T-helper 1 cell treated with Interleukin-12 subunit alpha and Interleukin-12 subunit beta and Interleukin-4 antibody, amounts not matched to agents 30 ng/mL and 1 ng/mL, for 36 hours (primary cell): ENCODE measurements around the gene MRM2. TPM values are rescaled to one million over a fixed set of nuclear protein-coding genes. Genes with fewer than 3 reads are reported as not detected.

Source experiments
- intact Hi-C: fragments of 100-400 bp; cut with micrococcal nuclease; formaldehyde crosslinking; loops from one replicate; pipeline ENCODE4 v1.15.1; 2024
- total RNA-seq: library from RNA; stranded (reverse); gene quantifications from 2 replicates; pipeline ENCODE4 v1.2.3, GENCODE V29; 2022

Gene MRM2
- total RNA-seq, 1 donor from 2014 or later: 33.9 TPM

DNA sequence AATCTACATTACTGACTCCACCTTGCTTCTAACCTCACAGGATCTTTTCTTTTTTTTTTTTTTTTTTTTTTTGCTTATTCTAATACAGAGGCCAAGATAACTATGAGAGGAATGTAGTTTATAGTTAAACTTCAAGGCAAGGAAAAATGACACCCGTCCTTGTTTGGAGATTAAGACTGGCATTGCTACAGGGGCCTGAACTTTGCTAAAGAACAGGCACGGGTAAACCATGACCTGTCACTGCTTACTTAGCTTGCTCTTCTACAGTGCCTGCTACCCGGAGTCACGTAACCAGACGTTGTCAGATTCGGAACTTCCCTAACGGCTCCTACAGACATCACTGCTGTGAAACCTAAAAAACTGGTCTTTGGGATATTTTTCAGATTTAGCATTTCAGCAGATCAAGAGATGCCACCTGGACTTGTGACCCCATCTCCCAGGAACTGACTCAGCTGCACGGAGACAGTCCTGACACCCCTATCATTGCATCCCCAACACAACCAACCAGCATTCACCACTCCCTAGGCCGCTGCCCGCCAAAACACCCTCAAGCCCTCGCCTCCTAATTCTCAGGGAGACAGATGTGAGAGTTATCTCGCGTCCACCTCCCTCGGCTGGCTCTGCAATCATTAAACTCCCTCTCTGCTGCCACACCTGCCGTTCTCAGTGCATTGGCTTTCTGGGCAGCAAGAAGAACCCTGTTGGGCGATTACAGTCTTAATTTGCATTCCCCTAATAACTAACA, 36.8 kb downstream of the MRM2 start:
- intact Hi-C loops: no loop called here

DNA sequence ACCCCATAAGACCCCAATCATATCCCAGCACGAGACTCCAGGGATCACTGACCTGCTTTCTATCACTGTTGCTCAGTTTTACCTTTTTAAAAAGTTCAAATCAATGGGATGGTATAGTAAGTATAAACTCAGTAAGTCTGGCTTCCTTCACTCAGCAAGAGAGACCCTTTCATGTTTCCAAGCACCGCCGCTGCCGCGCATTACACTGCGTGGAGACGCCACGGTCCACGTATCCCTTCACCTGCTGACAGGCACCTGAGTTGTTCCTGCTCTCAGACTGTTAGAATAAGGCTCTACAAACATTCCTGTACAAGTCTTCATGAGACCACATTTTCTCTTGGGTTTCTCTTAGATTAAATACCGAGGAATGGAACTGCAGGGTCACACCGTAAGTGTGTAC, 37.6 kb downstream of the MRM2 start:
- intact Hi-C loops: no loop called here

DNA sequence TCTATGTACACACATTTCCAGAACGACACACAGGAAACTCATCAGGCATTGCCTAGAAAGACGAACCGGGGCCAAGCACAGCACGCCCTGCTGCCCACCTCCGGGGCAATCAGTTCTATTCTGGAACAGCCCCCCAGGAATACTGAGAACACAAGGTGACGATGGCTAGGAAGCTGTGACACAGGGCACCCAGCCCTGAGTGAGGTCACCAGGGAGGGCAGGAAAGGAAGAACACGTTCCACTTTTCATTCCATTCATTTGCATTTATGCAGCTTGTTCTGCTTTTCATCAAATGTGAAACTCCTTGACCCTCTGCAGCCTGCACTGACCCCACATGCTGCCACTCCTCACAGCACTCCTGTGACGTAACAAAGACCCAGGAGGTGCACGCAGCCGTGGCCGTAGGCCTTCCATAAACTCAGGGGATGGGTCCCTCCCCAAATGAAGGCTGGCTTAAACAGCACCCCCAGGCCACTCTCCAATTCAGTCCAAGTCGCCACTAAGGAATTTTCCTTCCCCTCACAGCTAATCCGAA, 38.2 kb downstream of the MRM2 start:
- intact Hi-C loops: no loop called here

DNA sequence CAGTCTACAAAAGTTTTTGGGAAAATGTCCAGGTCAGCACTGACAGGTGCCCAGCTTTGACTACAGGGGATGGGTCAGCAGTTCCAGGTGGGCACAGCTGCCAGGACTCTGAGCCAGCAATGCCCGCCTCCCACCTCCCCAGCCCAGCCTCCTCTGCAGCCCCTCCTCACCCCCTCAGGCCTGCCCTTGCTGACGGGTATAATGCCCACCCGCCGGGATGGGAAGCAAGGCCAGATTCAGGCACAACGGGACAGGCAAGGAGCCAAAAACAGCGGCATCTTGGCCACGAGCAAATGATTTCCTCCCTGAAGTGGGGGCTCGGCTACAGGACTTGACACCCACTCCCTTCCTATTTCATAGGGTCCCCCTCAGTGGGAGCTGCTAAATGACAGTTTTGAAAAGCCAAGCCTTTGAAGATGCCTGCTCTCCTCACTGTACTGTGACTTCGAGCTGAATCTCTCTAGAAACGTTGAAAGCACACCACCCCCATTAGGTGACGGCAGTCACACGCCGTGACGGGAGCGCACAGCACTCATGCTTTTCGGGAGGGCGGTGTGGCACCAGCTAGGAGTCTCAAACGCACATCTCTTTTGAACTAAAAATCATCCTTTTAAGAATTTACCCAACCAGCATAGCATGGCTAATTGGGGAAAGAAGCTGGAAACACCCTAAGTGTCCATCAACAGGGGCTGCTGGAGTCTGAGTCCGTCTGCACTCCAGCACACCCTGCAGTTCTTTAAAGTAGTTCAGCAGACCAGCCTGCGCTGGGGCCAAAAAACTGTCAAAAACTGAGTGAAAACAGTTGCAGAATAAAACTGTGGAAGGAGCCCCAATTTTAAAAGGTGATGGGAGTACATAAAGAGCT, 38.9 kb downstream of the MRM2 start:
- intact Hi-C loops: no loop called here

DNA sequence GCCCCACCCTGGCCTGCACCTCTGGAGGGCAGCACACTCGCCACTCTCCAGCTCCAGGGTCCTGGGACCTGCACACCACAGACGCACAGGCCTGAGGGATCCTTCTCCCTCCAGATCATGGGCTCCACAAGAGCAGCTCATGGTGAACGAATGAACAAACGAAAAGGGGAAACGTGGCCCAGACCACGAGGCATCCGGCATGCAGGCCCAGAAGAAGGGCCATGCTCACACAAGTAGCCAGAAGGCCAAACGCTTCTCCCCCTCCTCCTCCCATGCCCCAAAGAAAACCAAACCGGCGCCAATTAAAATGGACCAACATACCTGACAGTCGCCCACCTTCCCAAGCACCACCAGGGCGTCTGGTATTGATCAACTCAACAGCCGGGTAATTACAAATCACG, 39.6 kb downstream of the MRM2 start:
- intact Hi-C loops: no loop called here

DNA sequence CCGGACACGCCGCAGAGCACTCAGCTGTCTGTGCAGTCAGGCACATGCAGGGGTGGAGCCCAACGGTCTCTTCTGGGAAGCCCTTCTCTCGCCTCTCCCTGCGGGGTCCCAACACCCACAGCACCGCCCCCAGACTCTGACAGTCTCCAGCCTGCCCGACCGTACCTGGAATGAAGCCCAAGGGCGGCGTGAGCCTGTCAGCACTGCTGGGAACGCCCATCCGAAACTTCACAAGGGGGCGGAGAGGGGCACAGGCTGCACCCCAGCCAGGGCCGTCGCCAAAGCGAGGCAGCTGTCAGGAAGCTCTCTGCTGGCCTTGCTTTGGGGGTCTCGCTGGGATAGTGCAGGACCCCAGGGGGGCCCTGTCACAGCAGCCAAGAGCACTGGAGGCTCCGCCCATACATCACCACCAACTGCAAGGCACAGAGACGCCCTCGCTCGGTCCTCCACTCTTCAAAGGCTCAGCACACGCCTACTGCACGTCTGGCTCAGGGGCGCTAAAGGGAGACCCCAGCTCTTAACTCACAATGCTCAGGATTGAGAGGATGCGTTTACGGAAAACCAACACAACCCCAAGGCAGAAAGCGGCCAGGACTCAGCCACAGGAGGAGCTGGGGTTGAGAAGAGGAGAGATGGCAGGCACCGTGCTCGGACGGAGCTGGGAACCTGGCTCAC, 40.2 kb downstream of the MRM2 start:
- intact Hi-C loops: no loop called here

DNA sequence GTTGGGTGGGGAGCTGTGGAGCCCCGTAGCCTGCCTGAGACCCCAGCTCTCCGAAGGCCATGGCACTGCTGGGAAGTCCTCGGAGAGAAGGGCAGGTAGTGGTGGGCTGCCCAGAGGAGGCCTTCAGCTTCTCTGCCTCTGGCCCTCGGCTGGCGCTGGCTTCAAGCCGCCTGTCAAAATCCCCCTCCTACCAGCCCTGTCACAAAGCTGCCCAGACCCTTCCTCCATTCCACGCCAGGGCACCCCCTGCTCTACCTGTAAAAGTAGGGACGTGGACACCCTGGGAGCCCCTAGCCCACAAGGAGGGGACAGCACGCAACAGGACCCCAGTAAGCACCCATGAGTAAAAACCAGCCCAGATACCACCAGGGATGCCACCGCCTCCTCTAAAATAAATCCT, 40.9 kb downstream of the MRM2 start:
- intact Hi-C loops: no loop called here

DNA sequence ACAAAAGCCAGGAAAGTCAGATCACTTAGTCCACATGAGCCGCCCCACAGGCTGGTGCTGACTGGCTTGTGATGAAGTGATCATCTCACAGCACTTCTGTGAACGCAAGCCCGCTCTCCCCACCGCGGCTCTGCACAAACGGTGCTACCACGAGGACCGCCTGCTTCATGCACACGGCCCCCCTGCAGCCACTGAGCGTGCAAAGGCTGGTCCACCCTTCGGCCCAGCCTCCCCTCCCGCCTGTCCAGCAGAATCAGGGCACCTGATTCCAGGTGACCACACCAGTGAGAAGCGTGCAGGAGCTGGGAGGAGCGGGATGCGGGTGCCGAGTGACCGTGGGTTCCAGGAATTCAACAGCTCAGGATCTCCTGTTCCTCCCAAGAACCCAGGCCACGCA, 41.4 kb downstream of the MRM2 start:
- intact Hi-C loops: no loop called here

DNA sequence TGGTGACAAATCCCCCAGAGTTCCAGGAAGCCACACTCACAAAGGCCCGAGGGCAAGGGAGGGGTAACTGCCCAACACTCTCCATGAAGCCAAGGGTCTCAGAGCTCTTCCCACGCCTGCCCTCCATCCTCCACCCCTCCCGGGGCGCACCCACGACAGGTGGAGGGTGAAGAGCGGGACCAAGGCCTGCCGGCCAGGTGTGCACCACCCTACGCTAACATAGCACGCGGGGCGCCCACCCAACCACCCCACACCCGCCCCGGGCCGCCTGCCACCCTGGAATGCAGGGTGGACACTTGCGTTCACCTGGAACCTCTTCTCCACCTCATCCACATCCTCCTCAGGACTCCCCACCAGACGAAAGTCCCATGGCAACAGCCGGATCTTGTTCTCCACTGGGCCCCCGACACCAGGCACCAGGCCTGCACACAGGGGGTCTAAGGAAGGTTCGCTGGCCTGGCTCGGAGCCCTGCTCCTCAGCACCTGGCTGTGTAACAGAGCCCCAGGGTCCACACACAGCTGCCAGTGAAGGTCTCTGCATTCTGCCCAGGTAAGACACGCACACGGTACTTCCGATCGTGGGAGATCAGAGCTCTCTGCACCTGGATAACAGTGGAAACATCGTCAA, 41.9 kb downstream of the MRM2 start:
- intact Hi-C loops: no loop called here

DNA sequence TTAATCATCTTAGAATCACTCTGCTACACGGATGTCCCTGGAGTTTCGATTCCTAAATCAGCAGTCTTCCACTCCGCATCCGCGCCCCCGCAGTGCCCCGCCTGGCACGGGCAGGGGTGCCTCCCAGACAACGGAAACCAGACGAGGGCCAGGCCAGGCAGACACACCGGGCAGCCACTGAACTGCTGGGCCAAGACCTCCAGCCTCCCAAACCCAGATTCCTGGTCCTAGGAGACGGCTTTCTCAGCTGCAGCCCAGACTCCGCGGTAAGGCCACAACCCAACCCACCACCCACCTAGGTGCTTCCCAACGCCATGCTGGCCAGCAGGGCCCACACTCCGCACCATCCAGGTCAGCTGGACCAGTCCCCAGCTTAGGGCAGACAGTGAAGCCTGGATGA, 42.5 kb downstream of the MRM2 start:
- intact Hi-C loops: no loop called here

DNA sequence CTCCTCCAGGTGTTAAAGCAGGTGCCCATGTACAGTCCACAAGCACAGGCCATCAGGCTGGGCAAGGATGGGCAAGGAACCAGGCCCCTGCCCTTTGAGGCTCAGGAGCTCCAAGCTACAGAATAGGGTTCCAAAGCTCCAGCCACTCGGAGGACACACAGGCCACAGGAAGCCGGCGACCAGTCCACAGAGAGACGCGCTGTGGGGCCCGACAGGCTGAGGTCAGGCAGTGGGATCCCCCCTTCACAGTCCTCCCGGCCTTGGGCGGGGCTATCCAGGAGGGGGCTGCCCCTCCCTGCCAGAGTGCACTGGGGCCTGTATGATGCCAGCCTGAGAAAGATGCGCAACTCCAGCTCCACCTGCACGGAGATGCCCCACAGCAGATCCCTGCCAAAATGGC, 43.2 kb downstream of the MRM2 start:
- intact Hi-C loops: no loop called here

DNA sequence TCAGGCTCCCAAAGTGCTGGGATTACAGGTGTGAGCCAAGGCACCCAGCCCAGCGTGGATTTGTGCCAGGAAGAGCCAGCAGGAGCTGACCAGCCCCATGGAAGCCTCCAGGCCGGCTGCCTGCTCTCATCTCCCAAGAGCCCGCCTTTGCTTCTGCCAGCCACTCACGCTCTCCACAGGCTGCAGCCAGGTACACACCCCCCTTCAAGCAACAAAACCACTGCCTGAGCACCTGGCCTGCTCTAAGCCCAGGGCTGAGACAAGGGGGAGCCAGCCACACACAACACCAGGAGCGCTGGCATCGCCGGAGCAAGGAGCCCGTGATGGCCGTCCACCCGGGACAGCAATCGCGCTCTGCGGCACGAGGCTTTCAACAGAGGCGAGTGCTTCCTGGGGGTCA, 43.8 kb downstream of the MRM2 start:
- intact Hi-C loops: no loop called here

DNA sequence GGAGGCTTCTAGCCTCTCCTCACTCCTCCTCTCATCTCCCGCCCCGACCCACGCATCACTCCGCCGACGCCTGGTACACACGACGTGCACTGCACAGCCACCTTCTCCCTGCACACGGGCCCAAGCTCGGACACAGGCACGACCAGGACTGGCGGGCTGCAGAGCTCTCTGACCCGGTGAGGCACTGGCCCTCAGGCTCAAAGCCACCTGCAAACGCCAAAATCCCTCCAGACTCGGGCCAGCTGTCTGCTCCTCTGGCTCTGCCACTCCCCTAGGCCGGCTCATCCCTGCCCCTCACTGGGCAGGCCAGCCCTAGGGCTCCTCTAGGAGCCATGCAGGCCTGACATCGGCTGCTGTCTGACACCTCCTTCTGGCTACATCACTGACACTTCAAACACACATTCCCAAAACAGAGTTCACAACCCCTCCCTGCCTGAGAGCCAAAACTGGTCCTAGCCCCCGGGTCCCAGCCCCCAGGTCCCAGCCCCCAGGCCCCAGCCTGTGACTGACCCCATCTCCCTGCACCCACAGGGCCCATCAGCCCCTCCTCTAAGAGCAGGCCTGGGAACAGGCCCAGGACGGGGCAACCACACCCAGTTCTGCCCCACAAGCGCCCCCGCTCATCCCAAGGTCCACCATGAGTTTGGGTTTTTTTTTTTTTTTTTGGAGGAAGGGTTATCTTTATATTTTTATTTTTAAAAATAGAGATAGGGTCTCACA, 44.4 kb downstream of the MRM2 start:
- intact Hi-C loops: no loop called here

DNA sequence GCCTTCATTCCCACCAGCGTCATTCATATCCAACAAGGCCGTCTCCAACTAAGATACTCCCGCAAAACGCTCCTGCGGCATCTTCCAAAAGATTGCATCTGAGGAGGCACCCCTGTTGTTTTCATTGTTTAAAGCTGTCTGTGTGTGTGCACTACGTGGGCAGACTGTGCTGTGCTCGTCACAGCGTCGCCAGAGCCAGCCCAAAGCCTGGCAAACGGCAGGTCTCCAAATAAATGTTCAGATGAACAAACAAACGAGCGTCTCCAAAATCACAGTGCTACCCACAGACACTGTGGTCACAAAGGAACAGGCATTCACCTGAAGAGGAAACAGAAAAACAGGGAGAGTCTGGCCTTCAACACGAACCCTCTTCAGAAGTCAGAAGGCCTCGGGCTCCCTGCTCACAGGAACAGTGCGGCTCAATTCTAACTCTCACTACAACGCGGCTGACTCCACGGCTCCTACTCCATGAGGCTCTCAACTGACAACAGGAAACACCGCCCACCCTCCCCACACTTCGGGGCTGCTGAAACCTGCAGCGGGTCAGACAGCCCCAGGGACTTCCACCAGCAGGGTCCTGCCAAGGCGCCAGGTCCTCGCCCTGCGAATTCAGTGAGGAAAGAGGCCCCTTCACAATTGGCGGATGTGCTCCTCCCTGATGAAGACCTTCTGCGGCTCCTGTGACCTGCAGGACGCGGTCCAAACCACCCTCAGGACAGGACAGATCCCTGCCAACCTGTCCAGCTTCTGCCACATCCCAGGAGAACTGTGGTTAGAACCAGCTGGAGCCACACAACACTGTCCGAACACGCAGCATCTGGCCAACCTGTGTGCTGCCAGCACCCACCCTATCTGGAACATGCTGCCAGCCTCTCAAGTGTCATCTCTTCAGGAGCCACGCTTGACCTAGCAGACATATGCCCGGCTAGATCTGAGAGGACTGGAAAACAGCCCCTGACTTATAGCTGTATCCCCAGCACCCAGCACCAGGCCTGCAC, 45.3 kb downstream of the MRM2 start:
- intact Hi-C loops: no loop called here

DNA sequence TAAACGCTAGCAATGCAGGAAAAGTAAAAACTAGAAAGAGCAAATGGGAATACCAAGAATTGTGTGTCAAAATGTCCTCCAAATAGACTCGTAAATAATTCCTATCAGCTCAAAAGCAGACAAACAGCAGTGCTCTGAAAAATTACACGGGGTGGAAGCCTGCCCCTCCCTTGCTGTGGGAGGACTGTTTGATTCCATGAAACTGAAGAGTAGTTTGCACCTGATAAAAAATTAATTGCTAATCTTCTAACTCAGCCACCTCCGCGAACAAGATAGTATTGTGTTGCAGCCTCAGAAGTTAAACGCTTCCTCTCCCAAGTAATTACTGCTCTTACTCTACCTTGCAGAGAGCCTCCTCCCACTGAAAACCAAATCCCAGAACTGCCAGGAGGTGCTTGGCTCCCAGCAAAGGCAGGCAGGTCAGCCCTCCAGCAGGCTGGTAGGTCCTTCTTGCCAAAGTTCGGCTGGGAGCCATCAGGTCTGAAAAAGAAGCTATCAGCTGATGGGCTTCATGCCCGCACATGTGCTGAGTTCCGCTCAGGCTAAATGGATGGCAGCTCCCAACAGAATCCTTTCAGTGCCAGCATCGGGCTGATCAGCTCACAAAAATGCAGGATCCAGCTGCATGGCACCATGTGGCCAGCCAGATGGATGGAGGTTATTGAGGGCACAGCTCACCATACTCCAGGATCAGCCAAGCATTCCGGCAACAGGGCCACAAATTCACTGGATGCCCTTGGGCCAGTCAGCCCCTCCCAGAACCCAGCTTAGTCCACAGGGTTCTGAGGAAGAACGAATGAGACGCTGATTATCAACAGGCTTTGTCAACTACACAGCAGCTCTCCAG, 46.4 kb downstream of the MRM2 start:
- intact Hi-C loops: no loop called here

DNA sequence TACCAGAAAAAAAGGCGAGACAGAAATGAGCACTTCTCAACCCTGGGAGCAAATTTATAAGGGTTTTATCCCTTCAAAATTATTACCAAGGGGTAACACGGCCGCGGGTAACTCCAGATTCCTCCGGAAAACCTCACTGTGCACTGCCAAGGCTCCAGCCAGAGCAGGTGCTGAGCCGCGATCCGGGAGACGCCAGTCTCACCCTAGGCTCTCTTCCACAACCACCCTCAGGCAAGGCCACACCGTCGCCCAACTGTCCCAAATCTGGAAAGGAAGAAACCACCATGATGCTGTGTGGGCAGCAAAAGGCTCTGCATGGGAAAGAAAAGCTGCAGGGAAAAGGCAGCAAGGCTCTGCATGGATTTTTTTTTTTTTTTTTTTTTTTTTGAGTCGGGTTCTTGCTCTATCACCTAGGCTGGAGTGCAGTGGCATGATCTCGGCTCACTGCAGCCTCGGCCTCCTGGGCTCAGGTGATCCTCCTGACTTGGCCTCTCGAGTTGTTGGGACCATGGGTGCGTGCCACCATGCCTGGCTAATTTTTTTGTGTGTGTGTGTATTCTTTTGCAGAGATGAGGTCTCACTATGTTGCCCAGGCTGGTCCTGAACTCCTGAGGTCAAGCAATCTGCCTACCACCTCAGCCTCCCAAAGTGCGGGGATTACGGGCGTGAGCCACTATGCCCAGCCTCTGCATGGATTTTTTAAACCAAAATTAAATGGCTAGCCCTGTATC, 48.3 kb downstream of the MRM2 start:
- intact Hi-C loops: no loop called here

DNA sequence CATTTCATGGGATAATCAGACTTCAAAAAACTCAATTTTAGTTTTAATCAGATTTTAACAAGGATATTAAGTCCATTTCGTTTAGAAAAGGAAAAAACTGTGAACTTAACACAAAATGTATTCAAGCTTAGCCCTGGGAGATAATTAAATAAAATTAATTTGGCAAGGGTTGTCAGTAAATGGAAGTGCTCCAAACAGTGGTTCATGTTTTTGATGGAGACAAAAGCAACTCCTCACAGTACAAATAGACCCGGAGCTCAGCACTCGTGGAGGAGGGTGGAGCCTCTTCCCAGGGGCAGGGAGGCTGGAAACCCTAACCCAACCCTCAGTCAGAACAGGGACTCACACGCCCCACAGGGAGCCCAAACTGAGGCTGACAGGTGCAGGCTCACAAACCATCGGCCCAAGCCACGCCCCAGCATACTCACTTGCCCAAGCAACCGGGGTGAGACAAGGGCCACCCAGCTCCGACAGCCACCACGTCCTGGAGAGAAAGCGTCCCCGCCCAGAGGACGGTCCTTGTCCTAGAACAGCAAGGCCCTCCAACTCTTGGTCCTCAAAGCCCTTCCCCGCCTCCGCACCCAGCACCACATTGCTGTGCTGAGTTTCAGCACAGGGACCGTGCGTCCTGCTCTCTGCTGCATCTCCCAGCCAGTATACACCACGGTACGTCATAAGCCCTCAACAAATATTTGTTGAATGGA, 49.0 kb downstream of the MRM2 start:
- intact Hi-C loops: no loop called here
